Head of caudate nucleus (tissue), 42 donors: ENCODE measurements around the gene CDH4.

Experiments
- DNase-seq, 42 donors: peaks; one replicate each; pipeline versions ENCODE4 v3.0.0 to v3.0.0-alpha.2; 2020 to 2021; ENCODE audit warnings: mixed read lengths in 7 of 42
- intact Hi-C: fragments of 100-400 bp; cut with DNase I; formaldehyde crosslinking; loops from one replicate; pipeline ENCODE4 v1.15.0; 2022

CDH4 gene

DNA sequence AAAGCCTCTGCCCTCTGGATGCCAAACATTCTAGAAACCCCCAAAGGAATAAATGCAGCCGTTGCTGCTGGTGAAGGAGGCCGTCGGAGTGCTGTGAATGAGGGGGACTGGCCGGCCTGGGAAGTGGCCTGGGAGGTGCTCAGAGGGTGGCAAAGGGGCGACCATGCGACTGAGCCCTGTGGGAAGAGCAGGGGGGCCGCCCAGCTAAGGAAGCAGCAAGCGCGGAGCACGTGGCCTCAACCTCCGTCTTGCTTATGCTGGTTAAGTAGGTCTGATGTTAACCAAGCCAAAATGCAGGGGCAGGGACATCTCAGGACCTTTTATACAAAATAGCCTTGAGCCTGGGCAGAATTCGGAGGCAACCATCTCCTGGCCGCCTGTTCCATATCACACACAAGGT, 432.1 kb downstream of the CDH4 start:
- no peak for DNase-seq
- intact Hi-C loops: no loop called here

DNA sequence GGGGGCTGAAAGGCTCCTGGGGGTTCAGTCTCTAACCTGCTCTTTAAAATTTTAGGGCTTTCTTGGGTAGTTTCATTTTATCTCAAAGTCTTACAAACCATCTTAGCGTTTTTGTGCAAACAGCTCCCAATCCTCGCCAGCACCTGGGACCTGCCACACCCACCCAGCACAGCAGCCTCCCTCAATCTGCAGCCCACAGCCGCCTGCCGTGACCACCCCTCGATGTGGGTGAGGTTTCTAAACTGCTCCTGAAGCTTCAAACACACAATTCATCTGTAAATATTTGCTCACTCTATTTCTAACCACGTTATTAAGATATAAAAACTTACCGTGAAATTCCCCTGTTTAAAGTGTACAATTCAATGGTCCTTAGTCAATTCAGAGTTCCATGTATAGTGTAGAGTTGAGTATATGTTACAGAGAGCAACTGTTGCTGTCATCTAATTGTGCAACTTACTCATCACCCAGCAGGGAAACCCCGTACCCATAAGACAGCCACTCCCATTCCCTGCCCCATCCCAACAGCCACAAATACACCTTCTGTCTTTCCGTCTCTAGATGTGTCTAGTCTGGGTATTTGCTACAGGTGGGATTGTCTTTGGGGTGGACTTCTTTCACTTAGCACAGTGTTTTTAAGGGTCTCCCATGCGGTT, 432.6 kb downstream of the CDH4 start:
- intact Hi-C loops: no loop called here
- no peak for DNase-seq

DNA sequence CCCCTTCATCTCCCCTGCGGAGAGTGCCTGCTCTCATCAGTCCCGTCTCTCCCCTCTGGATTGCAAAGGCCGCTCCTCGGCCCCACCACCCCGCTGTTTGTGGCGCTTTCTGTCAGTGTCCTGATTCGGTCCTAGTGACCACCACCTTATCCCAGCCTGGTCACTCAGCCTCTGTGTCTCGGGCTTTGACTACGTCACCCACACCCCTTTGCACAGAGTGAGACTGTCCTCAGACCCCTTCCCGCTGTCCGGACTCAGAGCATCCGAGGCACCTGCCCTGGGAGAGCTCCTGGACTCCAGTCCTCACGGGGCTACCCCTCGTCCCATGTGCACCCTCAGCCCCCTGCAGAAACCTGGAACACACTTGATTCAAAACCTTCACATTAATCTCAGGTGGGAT, 433.4 kb downstream of the CDH4 start:
- DNase-seq: no peak
- intact Hi-C loops: no loop called here

DNA sequence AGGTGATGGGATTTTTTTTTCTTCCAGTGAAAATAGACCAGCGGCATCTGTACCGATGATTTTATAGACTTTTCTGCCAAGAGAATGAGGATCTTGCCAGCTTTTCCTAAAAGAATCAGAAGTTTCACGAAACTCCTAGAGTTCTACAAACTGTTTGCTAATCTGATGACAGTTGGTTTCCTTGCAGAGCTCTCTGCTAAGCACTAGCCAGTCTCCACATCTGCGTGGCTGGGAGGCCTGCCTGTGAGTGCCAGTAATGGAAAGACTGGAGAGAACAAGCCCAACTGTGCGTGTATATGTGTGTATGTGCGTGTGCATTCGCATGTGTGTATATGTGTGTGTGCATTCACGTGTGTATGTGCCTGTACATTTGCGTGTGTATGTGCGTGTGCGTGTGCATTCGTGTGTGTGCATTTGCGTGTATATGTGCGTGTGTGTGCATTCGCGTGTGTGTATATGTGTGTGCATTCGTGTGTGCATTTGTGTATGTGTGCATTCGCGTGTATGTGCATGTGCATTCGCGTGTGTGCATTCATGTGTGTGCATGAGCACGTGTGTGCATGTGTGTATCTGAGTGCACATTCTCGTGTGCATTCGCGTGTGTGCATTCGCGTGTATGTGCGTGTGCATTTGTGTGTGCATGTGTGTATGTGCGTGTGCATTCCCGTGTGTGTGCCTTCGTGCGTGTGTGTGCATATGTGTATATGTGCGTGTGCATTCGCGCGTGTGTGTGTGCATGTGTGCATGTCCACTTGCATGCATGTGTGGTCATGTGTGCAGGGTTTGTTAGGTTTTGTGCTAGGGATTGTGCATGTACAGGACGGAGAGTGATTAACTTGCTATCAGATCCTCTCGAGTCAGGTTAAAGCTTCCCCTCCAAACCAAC, 434.2 kb downstream of the CDH4 start:
- DNase-seq: no peak
- intact Hi-C loops: no loop called here

DNA sequence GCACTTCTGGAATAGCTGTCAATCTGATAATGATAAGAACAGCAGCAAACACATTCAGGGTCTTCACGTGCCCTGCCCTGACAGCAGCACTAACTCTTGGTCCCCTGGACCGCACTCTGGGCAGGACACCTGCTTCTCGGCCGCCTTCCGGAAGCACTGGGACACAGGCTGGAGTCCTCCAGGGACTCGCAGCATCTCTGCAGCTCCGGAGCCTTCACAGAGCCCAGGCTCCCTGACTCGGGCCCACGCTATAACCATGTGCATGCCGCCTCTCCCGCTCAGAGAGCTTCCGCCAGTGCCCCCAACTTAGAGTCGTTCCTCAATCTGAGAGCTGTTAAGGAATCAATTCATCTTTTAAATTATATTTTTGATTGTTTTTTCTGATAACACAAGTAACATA, 436.4 kb downstream of the CDH4 start:
- no peak for DNase-seq

DNA sequence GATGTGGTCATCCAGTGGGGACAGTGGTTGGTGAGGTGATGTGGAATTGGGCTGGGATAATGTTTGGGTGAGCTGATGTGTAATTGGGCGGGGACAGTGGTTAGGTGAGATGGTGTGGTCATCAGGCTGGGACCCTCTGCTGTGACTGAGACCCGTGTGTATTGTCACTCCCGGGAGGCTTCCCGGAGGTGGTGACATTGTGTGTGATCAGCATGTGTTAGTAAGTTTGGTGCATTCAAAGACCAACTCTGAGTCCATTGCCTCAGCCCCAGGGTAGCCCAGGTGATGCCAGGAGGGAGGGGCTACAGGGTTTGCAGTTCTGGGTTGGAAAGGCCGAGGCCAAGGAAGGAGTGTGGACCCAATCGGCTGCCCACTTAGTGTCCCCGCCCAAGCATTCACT, 438.1 kb downstream of the CDH4 start:
- intact Hi-C loops: no loop called here

More for the DNA sequence above, 436.4 kb downstream of the CDH4 start:
- intact Hi-C loops: no loop called here

DNA sequence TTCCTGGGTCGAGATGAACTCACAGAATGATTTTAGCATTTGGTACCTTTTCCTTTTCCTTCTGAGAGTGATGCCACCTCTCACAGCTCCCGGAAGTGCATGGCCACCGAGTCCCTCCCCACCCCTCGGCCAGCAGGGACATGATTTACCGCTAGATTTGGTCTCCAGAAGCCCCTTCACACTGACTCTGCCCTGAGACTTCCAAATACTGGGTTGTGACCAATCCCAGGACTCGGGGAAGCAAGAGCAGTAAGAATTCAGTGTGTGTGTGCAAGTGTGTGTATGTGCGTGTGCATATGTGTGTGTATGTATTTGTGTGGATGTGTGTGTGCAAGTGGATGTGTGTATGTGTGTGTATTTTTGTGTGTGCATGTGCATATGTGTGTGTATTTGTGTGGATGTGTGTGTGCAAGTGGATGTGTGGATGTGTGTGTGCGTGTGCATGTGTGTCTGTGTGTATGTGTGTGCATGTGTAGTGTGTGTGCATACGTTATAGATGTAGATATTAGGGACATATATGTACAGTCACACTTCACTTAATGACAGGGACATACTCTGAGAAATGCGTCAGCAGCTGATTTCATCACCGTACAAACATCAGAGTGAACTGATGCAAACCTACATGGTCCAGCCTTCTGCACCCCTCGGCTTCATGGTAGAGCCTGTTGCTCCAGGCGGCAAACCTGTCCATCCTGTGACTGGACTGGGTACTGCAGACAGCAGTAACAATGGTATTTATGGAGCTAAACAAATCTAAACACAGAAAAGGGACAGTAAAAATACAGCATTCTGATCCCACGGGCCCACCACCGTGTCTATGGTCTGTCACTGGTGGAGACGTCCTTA, 439.2 kb downstream of the CDH4 start:
- no peak for DNase-seq
- intact Hi-C loops: no loop called here

More for the DNA sequence above, 438.1 kb downstream of the CDH4 start:
- no peak for DNase-seq

DNA sequence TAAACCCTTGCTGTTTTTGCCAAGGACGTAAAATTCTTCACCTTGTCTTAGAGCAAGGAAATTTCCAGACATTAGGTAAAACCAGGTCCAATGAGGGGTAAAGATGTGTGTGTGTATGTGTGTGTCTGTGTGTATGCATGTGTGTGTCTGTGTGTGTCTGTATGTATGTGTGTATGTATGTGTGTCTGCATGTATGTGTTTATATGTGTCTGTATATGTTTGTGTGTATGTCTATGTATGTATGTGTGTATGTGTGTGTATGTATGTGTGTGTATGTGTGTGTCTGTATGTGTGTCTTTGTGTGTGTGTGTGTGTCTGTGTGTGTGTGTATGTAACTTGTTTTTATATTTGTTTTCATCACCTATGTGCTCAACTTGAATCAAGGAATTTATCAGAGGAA, 439.9 kb downstream of the CDH4 start:
- DNase-seq: no peak
- intact Hi-C loops: no loop called here

DNA sequence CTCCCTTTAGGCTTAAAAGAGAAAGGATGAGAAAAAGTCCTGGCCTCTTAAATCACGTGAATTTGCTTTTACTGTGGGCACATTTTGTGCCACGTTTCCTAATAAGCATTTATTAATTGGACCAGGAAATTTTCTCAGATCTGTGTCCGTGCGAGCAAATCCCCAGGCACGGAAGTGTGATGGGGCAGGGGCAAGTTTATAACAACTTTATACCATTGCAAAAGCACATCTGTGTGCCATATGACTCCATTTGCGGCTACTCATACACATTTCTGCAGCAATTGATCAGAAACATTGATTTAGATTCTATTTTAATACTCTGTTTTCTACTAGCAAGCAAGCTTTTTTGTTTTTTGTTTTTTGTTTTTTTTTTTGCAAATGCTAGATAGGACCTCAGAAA, 440.4 kb downstream of the CDH4 start:
- intact Hi-C loops: no loop called here
- DNase-seq: no peak

DNA sequence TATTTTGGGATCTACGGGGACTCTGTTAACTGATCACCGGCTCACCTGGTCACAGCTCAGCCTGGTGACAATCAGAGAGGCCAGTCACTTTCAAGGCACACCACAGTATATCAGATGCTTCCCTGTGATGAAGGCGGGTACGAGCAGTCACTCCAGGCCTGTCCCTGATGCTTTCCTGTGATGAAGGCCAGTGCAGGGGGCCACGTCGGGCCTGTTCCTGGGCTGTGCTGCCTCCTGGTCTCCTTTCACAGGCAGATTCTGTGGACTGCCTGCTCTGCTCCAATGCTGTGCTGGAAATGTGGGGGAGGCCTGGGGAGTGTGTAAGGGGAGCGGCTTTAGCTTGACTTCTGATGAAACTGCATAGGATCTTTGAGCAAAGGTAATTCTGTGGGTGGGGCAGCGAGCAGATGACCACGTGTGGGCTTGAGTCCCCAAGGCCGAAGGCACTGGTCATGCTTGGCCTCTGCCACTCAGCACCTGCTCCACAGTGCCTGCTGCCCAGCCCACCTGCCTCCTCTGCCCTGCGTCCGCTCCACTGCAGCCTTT, 441.1 kb downstream of the CDH4 start:
- no peak for DNase-seq
- intact Hi-C loops: no loop called here

DNA sequence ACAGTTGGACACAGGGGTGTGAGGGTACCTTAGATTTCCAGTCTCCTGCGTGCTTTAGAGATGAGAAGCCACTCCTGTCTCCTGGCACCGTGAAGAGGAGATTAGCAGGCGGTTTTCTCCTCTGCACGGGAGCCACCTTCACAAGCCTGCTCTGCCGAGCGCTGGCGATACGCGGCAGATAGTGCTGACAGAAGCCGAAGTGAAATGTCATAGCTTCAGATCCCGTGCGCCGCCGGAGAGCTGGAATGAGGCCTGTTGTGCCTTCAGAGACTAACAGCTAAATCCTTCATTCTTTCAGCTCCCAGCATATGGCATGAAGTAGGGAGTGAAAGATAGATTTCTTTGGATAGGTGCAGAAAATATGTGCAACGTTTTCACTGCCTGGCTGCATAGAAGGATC, 442.6 kb downstream of the CDH4 start:
- peak in 40 of 42 donors; percentile 6 to 76 (median 54) for DNase-seq

DNA sequence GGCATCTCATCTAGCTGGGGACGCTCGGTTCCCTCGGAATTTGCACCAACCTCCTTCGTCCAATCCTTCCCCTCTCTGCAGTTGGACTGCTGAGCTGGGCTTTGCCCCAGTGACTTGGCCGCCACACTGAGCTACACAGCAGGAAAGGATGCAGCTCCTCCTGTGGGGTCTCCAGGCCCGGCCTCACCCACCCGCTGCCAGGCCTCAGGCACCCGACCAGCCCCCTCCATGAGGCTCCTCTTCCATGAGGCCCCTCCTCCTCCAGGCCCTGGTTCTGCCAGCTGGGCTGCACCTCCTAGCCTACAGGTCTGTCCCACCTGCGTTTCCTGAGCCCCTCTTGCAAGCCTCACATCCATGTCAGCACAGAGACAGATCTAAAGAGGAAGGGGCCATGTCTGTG, 443.7 kb downstream of the CDH4 start:
- no peak for DNase-seq
- intact Hi-C loops: no loop called here

More for the DNA sequence above, 442.6 kb downstream of the CDH4 start:
- intact Hi-C loops: no loop called here

DNA sequence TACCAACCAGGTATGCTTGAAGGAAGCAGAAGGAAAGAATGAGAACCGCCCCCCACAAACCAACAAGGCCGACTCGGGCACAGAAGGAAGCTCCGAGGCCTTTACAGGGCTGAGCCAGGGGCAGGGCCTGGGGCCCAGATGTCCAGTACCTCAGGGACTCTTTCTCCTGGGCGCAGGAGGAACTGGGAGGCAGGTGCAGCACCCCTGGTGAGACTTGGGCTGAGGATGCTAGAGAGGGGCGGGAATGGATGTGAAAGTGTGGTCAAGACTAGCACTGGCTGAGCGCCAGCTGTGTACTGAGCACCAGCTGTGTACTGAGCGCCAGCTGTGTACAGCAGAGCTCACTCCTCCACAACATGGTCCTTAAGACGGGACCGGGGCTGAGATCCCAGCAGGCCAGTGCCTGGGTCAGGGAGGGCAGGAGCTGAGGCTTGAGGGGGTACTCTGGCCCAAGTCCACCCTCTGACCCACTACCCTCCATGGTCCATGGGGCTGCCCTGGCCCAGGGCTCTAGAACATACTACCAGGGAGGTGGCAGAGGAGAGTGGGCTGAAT, 444.2 kb downstream of the CDH4 start:
- no peak for DNase-seq
- intact Hi-C loops: no loop called here

DNA sequence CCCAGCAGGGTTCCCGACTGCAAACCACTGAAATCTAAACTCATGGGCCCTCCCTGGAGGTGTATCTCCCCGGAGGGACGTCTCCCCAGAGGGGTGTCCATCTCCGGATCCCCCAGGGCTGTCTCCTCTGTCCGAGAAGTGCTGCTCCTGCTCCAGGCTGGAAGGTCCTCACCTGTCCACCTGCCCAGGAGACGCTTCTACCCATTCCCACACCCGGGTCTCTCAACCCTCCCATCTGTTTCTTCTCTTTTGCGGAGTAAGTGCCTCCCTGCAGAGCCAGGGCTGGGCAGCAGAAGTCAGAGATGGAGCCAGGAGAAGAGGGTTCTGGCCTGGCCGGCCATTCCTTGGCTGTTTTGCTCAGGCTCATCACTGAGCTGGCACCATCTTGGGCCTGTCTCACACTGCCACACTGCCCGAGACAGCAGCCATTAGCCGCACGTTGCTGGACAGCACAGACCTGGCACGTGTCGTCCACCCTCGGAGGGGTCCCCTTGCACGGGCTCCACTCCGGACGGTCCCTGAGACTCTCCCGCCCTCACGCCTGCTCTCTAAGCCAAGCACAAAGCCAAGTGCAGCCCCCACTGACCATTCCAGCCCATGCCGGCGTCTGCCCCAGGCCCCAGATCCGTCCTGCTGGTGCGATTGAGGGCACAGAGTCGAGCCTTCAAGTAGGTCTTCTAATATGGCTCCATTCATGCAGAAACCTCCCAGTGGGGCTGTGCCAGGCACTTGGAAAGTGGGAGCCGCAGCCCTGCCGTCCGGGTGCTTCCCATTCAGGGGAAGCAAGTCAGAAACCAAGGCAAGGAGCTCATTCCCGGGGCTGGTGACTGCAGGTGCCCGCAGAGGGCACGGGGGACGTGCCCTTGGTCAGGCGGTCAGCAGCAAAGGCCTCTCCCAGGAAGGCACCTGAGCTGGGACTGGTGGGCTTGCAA, 445.9 kb downstream of the CDH4 start:
- intact Hi-C loops: no loop called here
- DNase-seq: no peak

DNA sequence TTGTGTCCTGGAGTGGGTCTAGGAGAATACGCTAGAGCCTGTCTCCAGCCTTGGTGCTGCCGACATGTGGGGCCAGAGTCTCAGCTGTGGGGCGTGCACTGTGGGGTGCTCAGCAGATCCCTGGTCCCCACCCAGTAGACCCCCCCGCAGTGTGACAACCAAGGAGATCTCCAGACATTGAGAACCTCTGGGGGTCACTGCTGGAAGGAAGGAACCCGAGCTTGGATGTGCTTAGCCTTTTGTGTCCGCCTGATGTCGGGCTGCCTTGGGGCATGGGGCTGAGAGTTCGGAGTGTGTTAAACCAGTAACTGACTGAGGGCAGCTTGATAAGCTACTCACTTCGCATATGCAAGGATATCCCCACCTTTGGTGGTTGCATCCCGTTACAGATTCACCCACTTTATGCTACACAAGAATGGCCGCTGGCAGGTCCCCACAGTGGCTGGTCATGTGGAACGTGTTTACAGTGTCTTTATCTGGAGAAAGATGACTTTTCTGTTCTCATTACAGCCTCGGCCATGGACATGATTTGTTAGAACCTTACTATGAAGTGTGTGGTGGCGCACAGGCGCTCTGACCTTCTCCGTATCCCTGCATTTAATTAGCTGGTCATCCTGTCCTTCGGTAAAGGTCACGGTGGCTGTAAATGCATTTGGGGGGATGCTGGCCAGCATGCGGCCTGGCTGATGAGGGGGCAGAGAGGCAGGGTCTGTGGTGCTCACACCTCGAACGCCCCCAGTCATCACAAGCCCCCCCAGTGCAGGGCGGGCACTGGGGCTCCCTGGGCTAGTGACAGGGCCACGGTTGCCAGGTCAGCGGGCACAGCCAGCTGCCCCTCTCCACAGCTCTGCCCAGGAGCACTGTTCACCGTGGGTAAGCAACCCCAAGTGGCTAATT, 446.8 kb downstream of the CDH4 start:
- peak in 1 of 42 donors; percentile 14 for DNase-seq
- intact Hi-C loops: no loop called here

DNA sequence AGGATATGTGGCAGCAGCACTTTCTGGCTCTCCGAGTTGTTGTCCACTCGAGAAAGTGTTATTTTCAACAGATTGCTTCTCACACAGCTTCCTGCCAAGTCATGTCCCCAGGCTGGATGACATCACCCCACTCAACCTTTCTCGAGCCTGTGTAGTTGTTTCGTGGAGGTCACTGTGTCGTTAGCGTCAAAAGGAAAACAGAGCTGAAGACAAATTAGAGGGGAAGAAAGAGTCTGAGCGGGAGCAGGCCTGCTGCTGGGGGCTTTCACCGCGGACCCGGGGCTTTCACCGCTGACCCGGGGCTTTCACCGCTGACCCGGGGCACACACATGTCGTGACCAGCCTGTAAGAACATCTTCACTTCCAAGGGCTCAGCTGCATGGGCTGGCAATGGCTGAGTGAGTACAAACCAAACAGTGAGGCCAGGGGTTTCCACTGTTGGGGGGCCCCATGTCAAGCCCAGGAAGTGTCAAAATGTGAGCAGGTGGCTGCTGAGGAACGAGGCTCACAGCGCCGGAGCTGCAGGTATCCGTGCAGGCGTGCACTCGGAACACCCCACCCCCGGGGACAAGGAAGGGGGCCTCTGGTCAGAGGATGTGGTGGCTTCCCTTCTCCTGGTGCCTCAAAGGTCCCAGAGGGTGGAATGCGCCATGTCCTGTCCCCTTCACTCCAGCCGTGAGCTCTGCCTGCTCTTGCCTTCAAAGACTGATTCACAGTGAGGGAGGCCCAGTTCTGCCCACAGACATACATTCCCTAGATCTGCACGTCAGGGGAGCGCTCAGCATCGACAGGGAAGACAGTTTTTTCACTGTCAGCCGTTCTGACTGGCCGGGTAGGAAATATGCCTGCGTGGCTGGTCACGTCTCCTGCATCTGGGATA, 447.7 kb downstream of the CDH4 start:
- DNase-seq: peak in 2 of 42 donors; percentile 26 to 49
- intact Hi-C loops: no loop called here
